ENCODE measurements around the gene NTM. TPM values are rescaled to one million over a fixed set of nuclear protein-coding genes. Genes with fewer than 3 reads are reported as not detected.

NTM gene
- total and polyA plus RNA-seq, 2 donors (not counting 3 experiments of a cell fraction or from before 2014, with no cell fraction given), result 1.00 to 1.1 TPM

GRCh38 chr11:131324921-131325570 lies 45.4 kb upstream of the NTM start:
- no peak overlapping the region for H3K4me3 ChIP-seq (replicated peaks in 1 of 3; ENCODE audit: insufficient read depth in 1 of 3, low read depth in 1 of 3, low read length in 3 of 3)
- TF ChIP-seq FOS (IDR thresholded peaks at IDR 0.05; ENCODE audit: borderline replicate concordance, insufficient read depth, low read length) (no peak), POLR2A (IDR thresholded peaks at IDR 0.05; ENCODE audit: low read depth, low read length) (no peak), CTCF (IDR thresholded peaks at IDR 0.05; ENCODE audit: extremely low read depth in 1 of 2, insufficient read depth in 1 of 2, low read depth in 1 of 2, low read length in 2 of 2) (no peak), MAX (IDR thresholded peaks at IDR 0.05; ENCODE audit: insufficient read depth, insufficient read length) (no peak), EZH2 (IDR thresholded peaks at IDR 0.05; ENCODE audit: borderline replicate concordance, low read depth, low read length, severe bottlenecking) (no peak), MYC (IDR thresholded peaks at IDR 0.05; ENCODE audit: low read depth, low read length) (no peak), POLR2AphosphoS5 (IDR thresholded peaks at IDR 0.05; ENCODE audit: insufficient read depth, low read depth, low read length) (no peak), GATA2 (IDR thresholded peaks at IDR 0.05; ENCODE audit: insufficient read depth, insufficient read length, low read depth, low read length) (no peak), JUN (IDR thresholded peaks at IDR 0.05; ENCODE audit: borderline replicate concordance, insufficient read depth, insufficient read length, low read depth) (no peak)
- H3K36me3 ChIP-seq (ENCODE audit: control insufficient read depth in 2 of 2, extremely low read depth in 1 of 2, insufficient read depth in 2 of 2, low read length in 2 of 2), result no peaks in the 10 kb centered on the region
- FAIRE-seq (no peak), DNase-seq (ENCODE audit: low read depth, low spot score) (no peak)
- no peaks in the 10 kb centered on the region for H4K20me1 ChIP-seq (replicated peaks; ENCODE audit: control insufficient read depth, extremely low read depth, insufficient read depth, low read length)
- H3K9me3 ChIP-seq (replicated peaks; ENCODE audit: control insufficient read depth, insufficient read depth, low read length), result peaks cover 2% of the 10 kb centered on the region
- H2AFZ ChIP-seq (ENCODE audit: low read depth, low read length), result no peak overlapping the region
- CTCF ChIA-PET, result no interaction called here
- H3K4me2 ChIP-seq (ENCODE audit: insufficient read depth, low read length), result no peak overlapping the region
- H3K9me1 ChIP-seq (replicated peaks; ENCODE audit: control insufficient read depth, extremely low read depth, insufficient read depth, low read length), result no peaks in the 10 kb centered on the region
- H3K27ac ChIP-seq (ENCODE audit: insufficient read depth, low read depth, low read length), result no peak overlapping the region
- dilution Hi-C loops (cut with MboI; ENCODE audit: extremely low pct_ligation_motif_present, low sequenced_read_pairs) (no loop called here), intact Hi-C loops (cut with micrococcal nuclease) (no loop called here)
- no peaks in the 10 kb centered on the region for H3K79me2 ChIP-seq (ENCODE audit: control insufficient read depth, insufficient read depth, low read length)
- POLR2A ChIA-PET, result no interaction called here
- no peak overlapping the region for H3K9ac ChIP-seq (replicated peaks; ENCODE audit: extremely low read depth, insufficient read depth, low read length)
- no TSS peak for BruUV-seq (replicated peaks)
- H3K27me3 ChIP-seq (ENCODE audit: control insufficient read depth in 2 of 2, insufficient read depth in 2 of 2, low read length in 2 of 2), result no peaks in the 10 kb centered on the region
- no peaks in the 10 kb centered on the region for H3K4me1 ChIP-seq (ENCODE audit: control insufficient read depth, extremely low read depth, insufficient read depth, low read length)

All from endothelial cell of umbilical vein (primary cell).